Hematopoietic multipotent progenitor cell treated with erythropoietin and hydrocortisone succinate and interleukin-3 and kit ligand, for 6 days (in vitro differentiated cells): ENCODE measurements around the gene CD69.
"Not testable (repeated sequence)": the region's sequence is repeated elsewhere in the genome, so short reads cannot be mapped to it uniquely, and the experiment has no call there.

Experiments used
- DNase-seq: peaks from one replicate; pipeline ENCODE4 v3.0.0-alpha.2; 2015

CD69 gene

GRCh38 chr12:9745199-9745598 is 15.5 kb downstream of the CD69 start:
- DNase-seq, result no peak

- DNase-seq, result no peak
These were observed 18.0 kb downstream of the CD69 start for GRCh38 chr12:9742661-9743060.

- peak; percentile 59 for DNase-seq
These were observed 19.0 kb downstream of the CD69 start for GRCh38 chr12:9741726-9742125.

GRCh38 chr12:9740106-9740750 is 20.5 kb downstream of the CD69 start:
- no peak for DNase-seq

GRCh38 chr12:9739404-9740105 is 21.1 kb downstream of the CD69 start:
- not testable (repeated sequence) for DNase-seq

GRCh38 chr12:9738905-9739304 is 21.8 kb downstream of the CD69 start:
- not testable (repeated sequence) for DNase-seq

GRCh38 chr12:9736936-9737705 is 23.6 kb downstream of the CD69 start:
- DNase-seq, result peak; percentile 76

- no peak for DNase-seq
These were observed 25.1 kb downstream of the CD69 start for GRCh38 chr12:9735601-9736000.

- peak; percentile 46 for DNase-seq
These were observed 27.7 kb downstream of the CD69 start, which contains the start of gene CLECL1 for GRCh38 chr12:9732921-9733461. TSS of gene CLECL1 (minus strand) at chr12:9733097.

- DNase-seq, result no peak
These were observed 28.9 kb downstream of the CD69 start for GRCh38 chr12:9731797-9732196.

GRCh38 chr12:9731393-9731792 is 29.3 kb downstream of the CD69 start:
- DNase-seq, result no peak

GRCh38 chr12:9730591-9730990 is 30.1 kb downstream of the CD69 start:
- DNase-seq, result no peak

GRCh38 chr12:9730011-9730410 is 30.7 kb downstream of the CD69 start:
- no peak for DNase-seq

GRCh38 chr12:9729082-9729481 is 31.6 kb downstream of the CD69 start:
- no peak for DNase-seq

GRCh38 chr12:9727813-9728212 is 32.9 kb downstream of the CD69 start:
- DNase-seq, result no peak

- no peak for DNase-seq
These were observed 35.4 kb downstream of the CD69 start for GRCh38 chr12:9725213-9725870.

GRCh38 chr12:9724023-9724422 is 36.7 kb downstream of the CD69 start:
- no peak for DNase-seq

- no peak for DNase-seq
These were observed 39.2 kb downstream of the CD69 start for GRCh38 chr12:9721394-9722092.

- DNase-seq, result no peak
These were observed 40.9 kb downstream of the CD69 start for GRCh38 chr12:9719790-9720189.

- DNase-seq, result no peak
These were observed 41.7 kb downstream of the CD69 start for GRCh38 chr12:9718968-9719367.

- DNase-seq, result no peak
These were observed 43.4 kb downstream of the CD69 start for GRCh38 chr12:9717070-9717925.
